HEK293 (cell line): ENCODE measurements around the gene NFATC1.

Experiments used
- CTCF ChIA-PET: fragments of 350-600 bp; formaldehyde crosslinking; extraction: SDS; loops from one replicate; lab custom pipeline; 2021; ENCODE audit warnings: antibody characterized with exemption; lab: Yijun Ruan, JAX
- POLR2A ChIA-PET: fragments of 300-600 bp; formaldehyde crosslinking; extraction: SDS; loops from one replicate; lab custom pipeline; 2020; ENCODE audit warnings: antibody characterized with exemption, inconsistent platforms; lab: Yijun Ruan, JAX
- H3K27ac ChIP-seq: fragments of 200-500 bp; sonication (Bioruptor generic); 2 replicates; pipeline ENCODE4 v1.5.1; 2014; ENCODE audit warnings: low read depth, low read length, control low read depth, inconsistent platforms; ENCODE audit errors: extremely low read depth
- H3K36me3 ChIP-seq, 2 experiments: fragments of 200-500 bp in 1 of 2; sonication (Bioruptor generic) in 1 of 2; 1 replicate in 1 of 2; 2 replicates in 1 of 2; pipeline ENCODE4 v1.5.1; 2014 to 2017; ENCODE audit warnings: inconsistent platforms in 2 of 2, low read length in 2 of 2; ENCODE audit not compliant: control insufficient read depth in 2 of 2, insufficient read depth in 1 of 2
- H3K4me1 ChIP-seq: fragments of 200-500 bp; sonication (Bioruptor generic); 2 replicates; pipeline ENCODE4 v1.5.1; 2014; ENCODE audit warnings: mild to moderate bottlenecking, low read length, inconsistent platforms; ENCODE audit not compliant: control insufficient read depth, insufficient read depth
- H3K4me3 ChIP-seq: 2 replicates; pipeline ENCODE4 v1.5.1; 2011; ENCODE audit warnings: low read depth, mild to moderate bottlenecking, control low read depth, low read length, moderate library complexity
- H3K9me3 ChIP-seq: fragments of 200-500 bp; sonication (Bioruptor generic); 2 replicates; pipeline ENCODE4 v1.5.1; 2014; ENCODE audit warnings: low read depth, low read length, inconsistent platforms; ENCODE audit not compliant: control insufficient read depth, insufficient read depth
- HIC1 ChIP-seq: fragments of 450-650 bp; formaldehyde crosslinking; IDR thresholded peaks from 2 replicates; pipeline ENCODE4 v1.5.1; 2016; ENCODE audit warnings: missing biosample characterization, missing genetic modification characterization
- KLF9 ChIP-seq: fragments of 450-650 bp; formaldehyde crosslinking; IDR thresholded peaks from 2 replicates; pipeline ENCODE4 v1.5.1; 2016; ENCODE audit warnings: missing biosample characterization, missing genetic modification characterization, low read depth
- SP2 ChIP-seq: fragments of 450-650 bp; formaldehyde crosslinking; IDR thresholded peaks from 2 replicates; pipeline ENCODE4 v1.5.1; 2016; ENCODE audit warnings: missing biosample characterization, missing genetic modification characterization
- SP3 ChIP-seq: fragments of 450-650 bp; formaldehyde crosslinking; IDR thresholded peaks from 2 replicates; pipeline ENCODE4 v1.5.1; 2016; ENCODE audit warnings: missing biosample characterization, missing genetic modification characterization
- YY1 ChIP-seq: fragments of 450-650 bp; formaldehyde crosslinking; IDR thresholded peaks from 2 replicates; pipeline ENCODE4 v1.5.1; 2018; ENCODE audit warnings: missing biosample characterization, missing genetic modification characterization
- YY2 ChIP-seq: fragments of 450-650 bp; formaldehyde crosslinking; IDR thresholded peaks from 2 replicates; pipeline ENCODE4 v1.5.1; 2016; ENCODE audit warnings: missing biosample characterization, missing genetic modification characterization
- ZNF132 ChIP-seq: fragments of 450-650 bp; formaldehyde crosslinking; IDR thresholded peaks from 2 replicates; pipeline ENCODE4 v1.5.1; 2017; ENCODE audit warnings: missing biosample characterization, missing genetic modification characterization, borderline replicate concordance
- ZNF140 ChIP-seq: fragments of 450-650 bp; formaldehyde crosslinking; IDR thresholded peaks from 2 replicates; pipeline ENCODE4 v1.5.1; 2016; ENCODE audit warnings: missing biosample characterization, missing genetic modification characterization
- ZNF146 ChIP-seq: fragments of 450-650 bp; formaldehyde crosslinking; IDR thresholded peaks from 2 replicates; pipeline ENCODE4 v1.5.1; 2016; ENCODE audit warnings: missing biosample characterization, missing genetic modification characterization
- ZNF157 ChIP-seq: fragments of 450-650 bp; formaldehyde crosslinking; IDR thresholded peaks from 2 replicates; pipeline ENCODE4 v1.5.1; 2016; ENCODE audit warnings: missing biosample characterization, missing genetic modification characterization
- ZNF2 ChIP-seq: fragments of 450-650 bp; formaldehyde crosslinking; IDR thresholded peaks from 2 replicates; pipeline ENCODE4 v1.5.1; 2016; ENCODE audit warnings: missing biosample characterization, missing genetic modification characterization
- ZNF211 ChIP-seq: fragments of 450-650 bp; formaldehyde crosslinking; IDR thresholded peaks from 2 replicates; pipeline ENCODE4 v1.5.1; 2016; ENCODE audit warnings: low read depth, missing biosample characterization, missing genetic modification characterization
- ZNF292 ChIP-seq: fragments of 450-650 bp; formaldehyde crosslinking; IDR thresholded peaks from 2 replicates; pipeline ENCODE4 v1.5.1; 2016; ENCODE audit warnings: low read depth, missing biosample characterization, missing genetic modification characterization, borderline replicate concordance
- ZNF362 ChIP-seq: fragments of 450-650 bp; formaldehyde crosslinking; IDR thresholded peaks from 2 replicates; pipeline ENCODE4 v1.5.1; 2016; ENCODE audit warnings: missing biosample characterization, missing genetic modification characterization
- ZNF416 ChIP-seq: fragments of 450-650 bp; formaldehyde crosslinking; IDR thresholded peaks from 2 replicates; pipeline ENCODE4 v1.5.1; 2016; ENCODE audit warnings: missing biosample characterization, missing genetic modification characterization
- ZNF473 ChIP-seq: fragments of 450-650 bp; formaldehyde crosslinking; IDR thresholded peaks from 2 replicates; pipeline ENCODE4 v1.5.1; 2017; ENCODE audit warnings: missing biosample characterization, missing genetic modification characterization
- ZNF529 ChIP-seq: fragments of 450-650 bp; formaldehyde crosslinking; IDR thresholded peaks from 2 replicates; pipeline ENCODE4 v1.5.1; 2017; ENCODE audit warnings: missing genetic modification characterization, missing biosample characterization; ENCODE audit not compliant: insufficient replicate concordance
- ZNF558 ChIP-seq: fragments of 450-650 bp; formaldehyde crosslinking; IDR thresholded peaks from 2 replicates; pipeline ENCODE4 v1.5.1; 2016; ENCODE audit warnings: missing biosample characterization, missing genetic modification characterization
- ZNF654 ChIP-seq: fragments of 450-650 bp; formaldehyde crosslinking; IDR thresholded peaks from 2 replicates; pipeline ENCODE4 v1.5.1; 2016; ENCODE audit warnings: low read depth, missing biosample characterization, missing genetic modification characterization
- ZNF670 ChIP-seq: fragments of 450-650 bp; formaldehyde crosslinking; IDR thresholded peaks from 2 replicates; pipeline ENCODE4 v1.5.1; 2016; ENCODE audit warnings: missing biosample characterization, missing genetic modification characterization, low read depth
- ZNF777 ChIP-seq: fragments of 450-650 bp; formaldehyde crosslinking; IDR thresholded peaks from 2 replicates; pipeline ENCODE4 v1.5.1; 2017; ENCODE audit warnings: missing biosample characterization, missing genetic modification characterization, borderline replicate concordance
- ZNF837 ChIP-seq: fragments of 450-650 bp; formaldehyde crosslinking; IDR thresholded peaks from 2 replicates; pipeline ENCODE4 v1.5.1; 2016; ENCODE audit warnings: missing biosample characterization, missing genetic modification characterization
- ZNF843 ChIP-seq: fragments of 450-650 bp; formaldehyde crosslinking; IDR thresholded peaks from 2 replicates; pipeline ENCODE4 v1.5.1; 2016; ENCODE audit warnings: missing biosample characterization, missing genetic modification characterization
- ZSCAN16 ChIP-seq: fragments of 450-650 bp; formaldehyde crosslinking; IDR thresholded peaks from 2 replicates; pipeline ENCODE4 v1.5.1; 2016; ENCODE audit warnings: missing biosample characterization, missing genetic modification characterization
- ZSCAN4 ChIP-seq: fragments of 450-650 bp; formaldehyde crosslinking; IDR thresholded peaks from 2 replicates; pipeline ENCODE4 v1.5.1; 2017; ENCODE audit warnings: missing biosample characterization, missing genetic modification characterization

NFATC1 gene

GRCh38 chr18:79467126-79467525, 71.4 kb downstream of the NFATC1 start:
- Histone ChIP-seq H3K4me1 (no peaks in the 10 kb centered on the region), H3K27ac (no peak overlapping the region), H3K36me3 (peaks cover 0 to 16% of the 10 kb centered on the region in 2 experiments; a peak in 1 of 3 replicates), H3K4me3 (no peak overlapping the region), H3K9me3 (no peaks in the 10 kb centered on the region)
- ChIA-PET POLR2A (no interaction called here), CTCF (no interaction called here)
- TF ChIP-seq ZNF670 (tag by site-specific recombination) (no peak), YY2 (tag by site-specific recombination) (no peak), YY1 (tag by site-specific recombination) (no peak), ZNF140 (tag by site-specific recombination) (no peak), ZNF292 (no peak), ZNF132 (tag by site-specific recombination) (no peak), ZNF843 (tag by site-specific recombination) (no peak), ZNF157 (tag by site-specific recombination) (no peak), SP2 (tag by site-specific recombination) (no peak)

GRCh38 chr18:79468119-79468789, 72.5 kb downstream of the NFATC1 start:
- ChIA-PET POLR2A (no interaction called here), CTCF (interaction anchor here (0.6 to 0.7 kb wide), 2 partner anchors 134 to 142 kb away, joined by 3 read pairs; no protein-coding TSS in a partner anchor)
- H3K9me3 ChIP-seq, result no peaks in the 10 kb centered on the region
- H3K4me3 ChIP-seq, result no peak overlapping the region
- H3K36me3 ChIP-seq, result peaks cover 0 to 16% of the 10 kb centered on the region in 2 experiments; a peak in 1 of 3 replicates
- H3K4me1 ChIP-seq, result no peaks in the 10 kb centered on the region
- TF ChIP-seq ZNF2, result no peak
- no peak for TF ChIP-seq ZNF146 (tag by site-specific recombination)
- TF ChIP-seq ZNF362 (tag by site-specific recombination), result no peak
- TF ChIP-seq ZNF837 (tag by site-specific recombination), result no peak
- no peak for TF ChIP-seq ZNF529 (tag by site-specific recombination)
- no peak for TF ChIP-seq ZNF558
- TF ChIP-seq ZNF473 (tag by site-specific recombination), result no peak
- TF ChIP-seq ZNF654 (tag by site-specific recombination), result no peak
- no peak for TF ChIP-seq HIC1 (tag by site-specific recombination)
- no peak for TF ChIP-seq ZNF416 (tag by site-specific recombination)
- no peak for TF ChIP-seq KLF9 (tag by site-specific recombination)
- no peak for TF ChIP-seq ZNF670 (tag by site-specific recombination)
- TF ChIP-seq ZSCAN16 (tag by site-specific recombination), result no peak
- no peak for TF ChIP-seq ZNF211
- no peak for TF ChIP-seq ZNF777 (tag by site-specific recombination)
- no peak for TF ChIP-seq SP3 (tag by site-specific recombination)
- TF ChIP-seq ZSCAN4 (tag by site-specific recombination), result no peak
- H3K27ac ChIP-seq, result no peak overlapping the region
